Gastrocnemius medialis (tissue), 4 donors: ENCODE measurements around the gene GALNT9. TPM values are rescaled to one million over a fixed set of nuclear protein-coding genes. Genes with fewer than 3 reads are reported as not detected.

Experiments used
- ATAC-seq, 2 donors: fragments of 150-250 bp; one replicate each; pipeline ENCODE4 v1.9.1; 2016
- DNase-seq, 2 donors: peaks; one replicate each; pipeline ENCODE4 v3.0.0-alpha.2; 2019
- H3K27ac ChIP-seq, 4 donors: fragments of 200-600 bp; sonication (generic); 1 replicate in 1 of 4; 2 replicates in 3 of 4; pipeline ENCODE4 v1.5.1; 2016 to 2018; ENCODE audit warnings: mild to moderate bottlenecking in 2 of 4, moderate library complexity in 1 of 4
- H3K27me3 ChIP-seq, 3 donors: fragments of 200-600 bp; sonication (generic) in 2 of 3; 1 replicate in 1 of 3; 2 replicates in 2 of 3; pipeline versions ENCODE4 v1.5.1 to v1.6.0; 2016 to 2019; ENCODE audit warnings: mild to moderate bottlenecking in 1 of 3, moderate library complexity in 1 of 3
- H3K36me3 ChIP-seq, 2 donors: fragments of 200-600 bp; sonication (generic) in 1 of 2; one replicate each; pipeline ENCODE4 v1.5.1; 2017 to 2018
- H3K4me1 ChIP-seq, 2 donors: fragments of 200-600 bp; sonication (generic) in 1 of 2; one replicate each; pipeline ENCODE4 v1.5.1; 2016 to 2017; ENCODE audit warnings: mild to moderate bottlenecking in 2 of 2
- H3K4me3 ChIP-seq, 4 donors: fragments of 200-600 bp; sonication (generic) in 3 of 4; 1 replicate in 1 of 4; 2 replicates in 3 of 4; pipeline ENCODE4 v1.5.1; 2016 to 2019; ENCODE audit warnings: mild to moderate bottlenecking in 2 of 4
- H3K9me3 ChIP-seq, 3 donors: fragments of 200-600 bp; sonication (generic) in 2 of 3; 1 replicate in 1 of 3; 2 replicates in 2 of 3; pipeline ENCODE4 v1.5.1; 2016 to 2019
- CTCF ChIP-seq, 5 experiments: fragments of 450-650 bp in 3 of 5; fragments of 200-600 bp in 2 of 5; sonication (generic) in 2 of 5; IDR thresholded peaks in 4 of 5; conservative IDR thresholded peaks in 1 of 5; 1 replicate in 4 of 5; 2 replicates in 1 of 5; pipeline ENCODE4 v1.5.1; 2016 to 2019; ENCODE audit warnings: antibody characterized with exemption in 5 of 5, mild to moderate bottlenecking in 3 of 5, moderate library complexity in 3 of 5
- POLR2A ChIP-seq, 2 donors: fragments of 450-650 bp; IDR thresholded peaks; one replicate each; pipeline ENCODE4 v1.6.1; 2017; ENCODE audit warnings: antibody characterized with exemption in 2 of 2, mild to moderate bottlenecking in 2 of 2, moderate library complexity in 2 of 2
- in situ Hi-C, 4 donors: fragments of 200-750 bp; cut with MboI; loops; one replicate each; pipeline versions ENCODE4 v1.15.0 to v1.8.0; 2017; ENCODE audit warnings: low sequenced_read_pairs in 4 of 4
- intact Hi-C: fragments of 100-400 bp; cut with DNase I; formaldehyde crosslinking; loops from one replicate; pipeline ENCODE4 v1.15.1; 2023; ENCODE audit warnings: low total_unique reads
- total RNA-seq, 4 donors: library from RNA; depleted of rRNA; stranded (reverse); fragments of >200 nt; gene quantifications; one replicate each; pipeline versions ENCODE4 v1.1.0 to v1.2.3, GENCODE V29; 2016

The GALNT9 gene
- total RNA-seq, 4 donors from 2014 or later: not detected

GRCh38 chr12:132170637-132171292 is 158.6 kb downstream of the GALNT9 start:
- in situ Hi-C loops (no loop called here), intact Hi-C loops (no loop called here)
- Histone ChIP-seq H3K36me3 (no peaks in the 10 kb centered on the region), H3K4me3 (no peak overlapping the region), H3K4me1 (no peaks in the 10 kb centered on the region), H3K27me3 (peaks cover 25 to 33% (median 28%) of the 10 kb centered on the region in 3 donors), H3K27ac (no peak overlapping the region), H3K9me3 (no peaks in the 10 kb centered on the region)
- TF ChIP-seq POLR2A (IDR thresholded peaks at IDR 0.05) (no peak), CTCF (IDR thresholded peaks at IDR 0.05 in 4 of 5, conservative IDR thresholded peaks at IDR 0.05 in 1 of 5) (no peak)
- DNase-seq (no peak), ATAC-seq (no peak)

GRCh38 chr12:132170094-132170636 is 159.2 kb downstream of the GALNT9 start:
- Histone ChIP-seq H3K4me3 (no peak overlapping the region), H3K9me3 (no peaks in the 10 kb centered on the region), H3K36me3 (no peaks in the 10 kb centered on the region), H3K27ac (no peak overlapping the region), H3K27me3 (peaks cover 22 to 31% (median 25%) of the 10 kb centered on the region in 3 donors), H3K4me1 (no peaks in the 10 kb centered on the region)
- no peak for ATAC-seq
- in situ Hi-C loops (no loop called here), intact Hi-C loops (no loop called here)
- no peak for DNase-seq
- TF ChIP-seq POLR2A (IDR thresholded peaks at IDR 0.05) (no peak), CTCF (IDR thresholded peaks at IDR 0.05 in 4 of 5, conservative IDR thresholded peaks at IDR 0.05 in 1 of 5) (no peak)

GRCh38 chr12:132169376-132169775 is 160.0 kb downstream of the GALNT9 start:
- in situ Hi-C loops: no loop called here
- DNase-seq: no peak
- H3K27me3 ChIP-seq: peaks cover 24 to 27% (median 26%) of the 10 kb centered on the region in 3 donors

GRCh38 chr12:132168311-132169031 is 160.9 kb downstream of the GALNT9 start:
- Histone ChIP-seq H3K4me3 (no peak overlapping the region), H3K9me3 (no peaks in the 10 kb centered on the region), H3K27me3 (peaks cover 28 to 34% (median 33%) of the 10 kb centered on the region in 3 donors), H3K36me3 (no peaks in the 10 kb centered on the region), H3K4me1 (no peaks in the 10 kb centered on the region), H3K27ac (no peak overlapping the region)
- no peak for ATAC-seq
- TF ChIP-seq POLR2A (IDR thresholded peaks at IDR 0.05) (no peak), CTCF (IDR thresholded peaks at IDR 0.05 in 4 of 5, conservative IDR thresholded peaks at IDR 0.05 in 1 of 5) (no peak)
- in situ Hi-C loops (no loop called here), intact Hi-C loops (no loop called here)
- no peak for DNase-seq

More at GRCh38 chr12:132169376-132169775, 160.0 kb downstream of the GALNT9 start:
- H3K36me3 ChIP-seq: no peaks in the 10 kb centered on the region
- ATAC-seq: no peak
- H3K9me3 ChIP-seq: no peaks in the 10 kb centered on the region
- no peaks in the 10 kb centered on the region for H3K4me1 ChIP-seq
- intact Hi-C loops: no loop called here
- no peak overlapping the region for H3K27ac ChIP-seq
- TF ChIP-seq CTCF (IDR thresholded peaks at IDR 0.05 in 4 of 5, conservative IDR thresholded peaks at IDR 0.05 in 1 of 5) (no peak), POLR2A (IDR thresholded peaks at IDR 0.05) (no peak)
- no peak overlapping the region for H3K4me3 ChIP-seq
